ENCODE data around the gene MT1B.
"Not testable (repeated sequence)": the region's sequence is repeated elsewhere in the genome, so short reads cannot be mapped to it uniquely, and the experiment has no call there.

Gene MT1B

DNA sequence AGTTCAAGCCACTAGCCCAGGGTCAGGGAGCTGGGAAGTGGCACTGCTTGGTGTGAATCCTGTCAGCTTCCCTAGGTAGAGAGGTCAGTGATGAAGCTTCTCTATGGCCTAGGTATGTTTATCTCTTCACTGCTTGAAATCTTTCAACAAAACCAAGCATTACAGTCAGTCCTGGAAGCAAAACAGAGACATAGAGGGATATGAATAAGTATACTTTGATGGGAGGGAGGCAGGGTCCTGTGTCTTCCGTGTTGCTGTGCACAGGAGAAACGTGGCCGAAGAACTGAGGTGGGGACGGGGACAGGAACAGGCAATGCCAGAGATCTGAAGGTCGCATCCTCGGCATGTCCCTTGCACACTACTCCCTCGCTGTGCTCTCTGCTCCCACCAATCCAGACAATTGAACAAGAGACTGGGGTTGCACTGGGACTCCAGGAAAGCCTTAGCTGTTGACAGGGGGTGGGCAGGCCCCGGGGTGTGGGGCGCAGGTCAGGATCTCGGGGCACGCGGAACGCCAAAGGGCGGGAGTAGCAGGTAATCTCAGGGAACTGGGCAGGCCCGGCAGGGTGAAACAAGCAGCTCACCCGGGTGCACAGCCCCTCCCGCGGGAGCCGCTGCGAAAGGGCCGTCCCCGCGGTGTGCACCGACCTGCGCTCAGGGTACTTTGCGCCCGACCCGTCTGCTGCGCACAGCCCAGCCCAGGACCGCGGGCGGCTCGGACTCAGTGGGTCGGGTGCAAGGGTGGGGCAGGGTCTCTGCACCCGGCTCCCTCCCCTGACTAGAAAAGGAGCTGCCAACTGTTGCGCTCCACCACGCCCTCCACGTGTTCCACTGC, 17.5 kb downstream of the MT1B start, which contains the start of gene MT1H:
MT1H (plus strand) TSS at position 810 of the 835 bp plus-strand sequence. CDS start 71 bp downstream, outside the sequence.
- peak; percentile 44 to 59 for DNase-seq

DNA sequence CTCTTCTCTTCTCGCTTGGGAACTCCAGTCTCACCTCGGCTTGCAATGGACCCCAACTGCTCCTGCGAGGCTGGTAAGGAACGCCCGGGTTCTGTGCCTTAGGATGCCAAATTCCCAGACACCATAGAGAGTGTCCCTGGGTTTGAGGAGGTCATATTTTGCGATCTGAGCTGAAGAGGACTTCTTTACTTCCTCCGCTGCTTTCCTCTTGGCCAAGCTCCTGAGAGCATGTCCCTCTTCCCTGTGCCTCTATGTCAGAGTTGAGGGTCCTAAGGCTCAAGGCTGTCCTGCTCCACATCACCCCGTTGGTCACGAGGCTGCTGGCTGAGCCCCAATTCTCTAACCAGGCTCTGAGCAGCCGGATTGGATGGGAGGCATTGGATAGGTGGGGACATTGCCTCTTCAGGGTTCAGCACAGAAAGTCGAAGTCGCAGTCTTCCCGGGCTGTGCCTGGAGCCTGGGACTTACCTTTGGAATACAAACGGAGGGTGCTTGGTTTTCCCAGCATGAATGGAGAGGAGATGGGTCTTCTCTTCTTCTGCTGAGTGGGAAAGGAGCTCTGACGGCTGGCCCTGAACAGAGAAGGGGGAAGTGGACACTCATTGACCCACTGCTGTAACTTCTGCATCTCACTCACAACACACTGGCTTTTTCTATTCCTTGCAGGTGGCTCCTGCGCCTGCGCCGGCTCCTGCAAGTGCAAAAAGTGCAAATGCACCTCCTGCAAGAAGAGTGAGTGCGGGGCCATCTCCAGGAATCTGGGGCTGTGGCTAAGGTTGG, 18.3 kb downstream of the MT1B start:
- no peak for DNase-seq

DNA sequence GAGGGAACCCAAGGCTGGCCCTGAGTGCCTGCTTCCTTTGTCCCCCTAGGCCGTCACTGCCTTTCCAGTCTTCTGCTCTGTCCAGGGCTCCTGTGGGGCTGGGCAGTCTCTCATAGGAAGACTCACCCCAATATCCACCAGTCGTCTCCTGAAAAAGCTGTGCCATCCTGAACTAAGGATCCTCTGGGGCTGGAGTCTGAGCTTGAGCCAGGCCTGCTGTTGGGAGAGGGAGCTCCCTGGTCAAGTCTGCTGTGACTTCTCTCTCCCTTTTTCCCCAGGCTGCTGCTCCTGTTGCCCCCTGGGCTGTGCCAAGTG, 18.9 kb downstream of the MT1B start:
- no peak for DNase-seq

DNA sequence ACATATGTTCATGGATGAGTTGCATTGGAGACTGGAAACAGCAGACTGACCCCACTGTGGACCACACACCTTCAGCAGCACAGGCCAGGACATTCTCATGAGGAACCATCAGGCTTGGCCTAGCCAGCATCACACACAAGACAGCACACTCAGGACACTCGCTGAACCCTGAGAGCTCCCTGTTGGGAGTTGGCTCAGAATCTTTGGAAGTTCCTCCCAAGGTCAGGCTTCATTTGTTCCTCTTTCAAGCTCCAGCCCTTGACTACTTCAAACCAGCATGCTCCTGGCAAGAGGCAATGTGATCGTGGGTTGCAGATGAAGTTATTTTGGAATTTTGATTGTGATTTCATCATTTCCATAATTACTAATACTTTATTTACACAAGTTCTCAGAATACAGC, 20.0 kb downstream of the MT1B start:
- DNase-seq = not testable (repeated sequence)

DNA sequence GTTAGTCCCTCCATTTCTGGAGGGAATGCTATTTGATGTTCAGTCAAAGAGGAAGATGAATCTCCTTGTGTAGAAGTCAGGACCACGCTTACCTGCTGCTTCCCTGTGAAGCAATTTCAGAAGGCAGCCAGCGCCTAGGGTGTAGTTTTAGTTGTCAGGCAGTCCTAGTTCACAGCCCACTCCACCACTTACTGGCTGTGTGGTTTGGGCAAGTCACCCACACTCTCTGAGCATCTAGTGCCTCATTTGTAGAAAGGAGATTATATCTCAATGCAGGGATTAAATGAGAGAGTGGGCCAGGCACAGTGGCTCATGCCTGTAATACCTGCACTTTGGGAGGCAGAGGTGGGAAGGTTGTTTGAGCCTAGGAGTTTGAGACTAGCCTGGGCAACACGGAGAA, 20.5 kb downstream of the MT1B start:
- not testable (repeated sequence) for DNase-seq

DNA sequence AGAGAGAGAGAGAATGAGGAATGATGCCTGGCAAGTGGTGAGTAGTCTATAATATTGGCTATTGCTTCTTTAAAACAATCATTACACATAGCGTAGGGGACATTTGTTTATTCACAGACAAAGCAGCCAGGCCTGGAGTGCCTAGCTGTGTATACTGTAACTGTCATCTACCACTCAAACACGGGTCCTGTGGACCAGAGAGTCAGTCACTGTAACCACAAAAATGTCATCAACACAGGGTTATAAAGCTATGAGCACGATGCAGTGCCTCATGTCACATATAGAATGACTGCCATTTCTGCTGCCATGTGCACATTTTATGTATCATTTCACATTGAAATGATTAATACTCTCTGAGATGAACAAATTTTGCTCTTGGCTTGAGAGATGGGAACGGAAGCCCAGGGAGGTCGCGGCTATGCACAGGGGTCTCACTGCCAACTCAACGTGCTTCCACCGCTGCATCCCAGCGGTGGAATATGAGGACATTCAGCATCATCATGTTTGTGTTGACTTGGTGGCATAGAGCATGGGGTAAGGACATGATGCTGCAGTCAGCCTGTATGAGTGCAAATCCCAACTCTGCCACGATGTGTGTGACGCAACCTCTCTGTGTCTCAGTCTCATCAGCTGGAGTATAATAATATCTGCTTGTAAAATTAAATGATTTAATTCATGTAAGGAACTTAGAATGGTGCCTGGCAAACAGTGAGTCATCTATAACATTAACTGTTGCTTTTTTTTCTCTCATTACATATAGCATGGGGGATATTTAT, 21.3 kb downstream of the MT1B start:
- DNase-seq = no peak

DNA sequence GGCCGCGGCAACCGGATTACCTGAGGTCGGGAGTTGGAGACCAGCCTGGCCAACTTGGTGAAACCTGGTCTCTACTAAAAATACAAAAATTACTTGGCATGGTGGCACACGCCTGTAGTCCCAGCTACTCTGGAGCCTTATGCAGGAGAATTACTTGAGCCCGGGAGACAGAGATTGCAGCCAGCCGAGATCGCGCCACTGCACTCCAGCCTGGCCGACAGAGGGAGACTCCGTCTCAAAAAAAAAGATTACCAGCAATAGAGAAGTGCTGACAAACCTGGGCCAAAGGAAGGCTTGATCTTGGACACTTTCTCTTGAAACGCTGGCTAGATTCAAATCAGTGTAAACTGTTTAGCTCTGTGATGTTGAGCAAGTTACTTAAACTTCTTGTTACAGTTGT, 22.2 kb downstream of the MT1B start:
- peak in 1 of 2 experiments; percentile 44 for DNase-seq

DNA sequence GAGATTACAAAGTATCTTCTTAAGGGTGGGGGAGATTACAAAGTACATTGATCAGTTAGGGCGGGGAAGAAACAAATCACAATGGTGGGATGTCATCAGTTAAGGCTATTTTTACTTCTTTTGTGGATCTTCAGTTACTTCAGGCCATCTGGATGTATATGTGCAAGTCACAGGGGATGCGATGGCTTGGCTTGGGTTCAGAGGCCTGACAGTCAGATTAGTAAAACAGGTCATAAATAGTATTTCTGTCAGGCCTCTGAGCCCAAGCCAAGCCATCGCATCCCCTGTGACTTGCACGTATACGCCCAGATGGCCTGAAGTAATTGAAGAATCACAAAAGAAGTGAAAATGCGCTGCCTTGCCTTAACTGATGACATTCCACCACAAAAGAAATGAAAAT, 22.9 kb downstream of the MT1B start:
- DNase-seq = not testable (repeated sequence)

DNA sequence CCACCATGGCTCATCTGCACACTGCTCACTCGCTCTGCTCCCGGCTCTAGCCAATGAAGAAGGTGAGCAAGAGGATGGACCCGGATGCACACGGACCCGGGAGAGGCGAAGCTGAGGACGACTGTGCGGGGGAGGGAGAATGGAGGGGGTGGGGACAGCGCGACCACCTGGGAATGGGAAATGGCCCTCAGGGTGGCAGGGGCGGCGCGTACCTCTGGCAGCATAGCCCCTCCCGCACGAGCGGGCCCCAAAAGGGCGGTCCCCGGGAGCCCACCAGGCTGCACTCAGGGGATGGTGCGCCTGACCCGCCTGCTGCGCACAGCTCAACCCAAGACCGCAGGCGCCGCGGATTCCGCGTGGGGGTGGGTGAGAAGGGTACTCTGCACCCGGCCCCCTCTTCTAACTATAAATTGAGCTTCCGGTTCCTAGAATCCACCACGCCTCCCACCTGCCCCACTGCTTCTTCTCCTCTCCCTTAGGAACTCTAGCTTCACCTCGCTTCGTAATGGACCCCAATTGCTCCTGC, 24.1 kb downstream of the MT1B start:
- DNase-seq = peak; percentile 65 to 75

DNA sequence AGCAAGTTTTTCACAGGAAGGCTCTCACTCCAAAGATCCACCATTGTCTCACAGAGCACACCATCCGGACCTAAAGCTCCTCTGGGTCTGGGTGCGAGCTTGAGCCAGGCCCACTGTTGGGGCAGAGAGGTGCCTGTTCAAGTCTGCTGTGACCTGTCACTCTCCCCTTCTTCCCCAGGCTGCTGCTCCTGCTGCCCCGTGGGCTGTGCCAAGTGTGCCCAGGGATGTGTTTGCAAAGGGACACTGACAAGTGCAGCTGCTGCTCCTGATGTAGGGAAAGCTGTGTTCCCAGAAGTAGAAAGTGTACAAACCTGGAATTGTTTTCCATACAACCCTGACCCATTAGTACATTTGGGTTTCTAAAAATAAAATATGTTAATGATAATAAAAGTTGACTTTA, 25.8 kb downstream of the MT1B start:
- no peak for DNase-seq

DNA sequence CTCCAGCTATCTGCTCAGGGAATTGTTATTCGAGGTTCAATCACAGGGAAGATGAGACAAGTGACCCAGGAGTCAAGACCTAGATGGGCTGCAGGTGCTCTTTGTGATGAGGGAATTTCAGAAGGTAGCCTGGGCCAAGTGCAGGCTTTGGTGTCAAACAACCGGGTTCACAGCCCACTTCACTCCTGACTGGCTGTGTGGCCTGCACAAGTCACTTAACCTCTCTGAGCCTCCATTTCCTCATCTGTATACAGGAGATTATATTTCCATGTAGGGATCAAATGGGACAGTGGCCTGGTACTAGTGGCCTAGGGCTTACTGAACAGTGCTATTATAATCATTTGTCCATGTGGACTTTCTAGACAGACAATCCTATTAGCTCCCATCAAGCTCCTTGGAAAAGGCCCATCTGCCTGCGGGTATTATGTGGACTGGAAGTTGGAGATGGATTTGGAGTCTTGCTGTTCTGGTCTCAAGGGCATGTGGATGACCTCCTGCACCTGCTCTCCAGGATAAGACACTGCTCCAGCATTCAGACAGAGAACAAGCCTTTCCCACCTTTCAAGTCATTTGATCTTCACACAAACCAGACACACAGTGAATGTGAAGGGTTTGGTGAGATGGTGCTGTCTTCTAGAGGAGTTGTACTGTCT, 27.5 kb downstream of the MT1B start:
- DNase-seq = no peak

DNA sequence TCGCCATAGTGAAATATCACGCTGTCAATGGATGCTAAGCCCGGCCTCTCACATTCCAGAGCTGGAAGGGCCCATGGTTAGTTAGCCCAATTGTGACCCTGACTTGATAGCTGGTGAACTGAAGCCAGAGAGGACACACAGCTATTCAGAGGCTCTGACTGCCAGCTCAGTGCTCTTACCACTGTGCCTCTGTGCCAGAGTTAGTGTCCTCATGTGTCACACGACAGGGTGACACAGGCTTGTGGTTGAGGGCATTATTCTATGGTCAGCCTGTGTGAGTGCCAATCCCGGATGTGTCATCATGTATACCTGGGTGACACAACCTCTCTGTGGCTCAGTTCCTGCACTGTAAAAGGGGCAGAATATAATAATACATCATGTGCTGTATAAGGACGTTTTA, 28.1 kb downstream of the MT1B start:
- peak in 1 of 2 experiments; percentile 49 for DNase-seq

DNA sequence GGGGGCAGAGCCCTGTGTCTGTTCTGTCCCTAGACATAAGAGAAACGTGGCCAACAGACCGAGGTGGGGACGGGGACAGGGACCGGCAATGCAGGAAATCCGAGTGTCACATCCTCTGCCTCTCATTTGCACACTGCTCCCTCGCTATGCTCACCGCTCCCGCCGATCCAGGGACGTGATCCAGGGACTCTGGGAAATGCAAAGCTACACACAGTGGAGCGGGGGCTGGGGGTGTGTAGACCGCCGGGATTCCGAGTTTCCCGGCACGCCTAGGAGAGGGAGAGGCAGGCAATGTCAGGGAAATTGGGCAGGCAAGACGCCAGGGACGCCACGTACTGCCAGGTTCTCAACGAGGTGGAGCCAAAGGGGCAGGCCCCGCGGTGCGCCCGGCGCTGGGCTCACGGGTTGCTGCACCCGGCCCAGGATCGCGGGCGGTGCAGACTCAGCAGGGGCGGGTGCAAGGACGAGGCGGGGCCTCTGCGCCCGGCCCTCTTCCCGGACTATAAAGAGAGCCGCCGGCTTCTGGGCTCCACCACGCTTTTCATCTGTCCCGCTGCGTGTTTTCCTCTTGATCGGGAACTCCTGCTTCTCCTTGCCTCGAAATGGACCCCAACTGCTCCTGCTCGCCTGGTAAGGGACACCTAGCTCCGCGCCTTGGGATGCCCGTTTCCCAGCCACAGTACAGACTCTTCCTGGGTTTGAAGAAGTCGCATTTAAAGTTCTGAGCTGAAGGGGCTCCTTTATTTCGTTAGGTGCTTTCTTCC, 30.4 kb downstream of the MT1B start, which contains the start of gene MT1X:
MT1X (plus strand) TSS at position 532 of the 764 bp plus-strand sequence; CDS start at position 603, 71 bp downstream.
- DNase-seq = peak; percentile 93 to 95

DNA sequence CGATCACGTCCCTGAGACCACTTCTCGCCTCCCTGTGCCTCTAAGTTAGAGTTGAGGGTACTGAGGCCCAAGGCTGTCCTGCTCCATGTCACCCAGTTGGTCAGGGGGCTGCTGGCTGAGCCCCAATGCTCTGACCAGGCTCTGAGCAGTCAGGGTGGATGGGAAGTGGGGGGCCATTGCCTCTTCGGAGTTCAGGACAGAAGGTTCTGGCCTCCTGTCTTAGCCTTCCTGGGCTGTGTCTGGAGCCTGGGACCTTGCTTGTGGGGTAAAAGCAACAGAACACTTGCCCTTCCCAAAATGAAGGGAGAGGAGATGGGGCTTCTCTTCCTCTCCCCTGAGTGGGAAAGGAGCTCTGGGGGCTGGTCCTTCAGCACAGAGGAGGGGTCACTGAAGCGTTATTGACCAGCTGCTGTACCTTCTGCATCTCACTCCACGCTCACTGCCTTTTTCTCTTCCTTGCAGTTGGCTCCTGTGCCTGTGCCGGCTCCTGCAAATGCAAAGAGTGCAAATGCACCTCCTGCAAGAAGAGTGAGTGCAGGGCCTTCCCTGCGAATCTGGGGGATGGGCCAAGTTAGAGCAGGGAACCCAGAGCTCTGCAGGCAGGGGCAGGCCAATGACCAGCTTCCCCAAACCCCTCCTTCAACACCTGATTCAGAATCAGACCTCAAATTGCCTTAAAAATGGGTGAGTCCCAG, 31.2 kb downstream of the MT1B start:
- DNase-seq = no peak

DNA sequence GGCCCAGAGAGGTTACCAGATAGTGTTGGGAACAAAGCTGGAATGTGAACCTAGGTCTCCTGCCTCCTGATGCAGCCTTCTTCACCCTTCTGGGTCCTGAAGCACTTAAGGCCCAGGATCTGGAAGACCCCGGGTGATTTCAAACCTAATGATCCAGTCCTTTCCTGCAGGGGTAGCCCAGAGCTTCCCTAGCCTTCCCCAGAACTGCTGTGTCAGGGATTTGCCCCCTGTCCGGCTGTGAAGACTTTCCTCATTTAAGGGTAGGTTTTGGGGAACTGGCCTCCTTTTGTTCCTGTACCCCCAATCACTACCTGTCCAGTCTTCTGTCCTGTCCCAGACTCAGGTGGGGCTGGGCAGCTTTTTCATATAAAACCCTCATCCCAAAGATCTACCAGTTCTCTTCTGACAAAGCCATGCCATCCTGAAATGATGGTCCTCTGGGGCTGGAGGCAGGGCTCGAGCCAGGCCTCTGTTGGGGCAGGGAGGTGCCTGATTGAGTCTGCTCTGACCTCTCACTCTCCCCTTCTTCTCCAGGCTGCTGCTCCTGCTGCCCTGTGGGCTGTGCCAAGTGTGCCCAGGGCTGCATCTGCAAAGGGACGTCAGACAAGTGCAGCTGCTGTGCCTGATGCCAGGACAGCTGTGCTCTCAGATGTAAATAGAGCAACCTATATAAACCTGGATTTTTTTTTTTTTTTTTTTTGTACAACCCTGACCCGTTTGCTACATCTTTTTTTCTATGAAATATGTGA, 31.9 kb downstream of the MT1B start:
- no peak for DNase-seq

DNA sequence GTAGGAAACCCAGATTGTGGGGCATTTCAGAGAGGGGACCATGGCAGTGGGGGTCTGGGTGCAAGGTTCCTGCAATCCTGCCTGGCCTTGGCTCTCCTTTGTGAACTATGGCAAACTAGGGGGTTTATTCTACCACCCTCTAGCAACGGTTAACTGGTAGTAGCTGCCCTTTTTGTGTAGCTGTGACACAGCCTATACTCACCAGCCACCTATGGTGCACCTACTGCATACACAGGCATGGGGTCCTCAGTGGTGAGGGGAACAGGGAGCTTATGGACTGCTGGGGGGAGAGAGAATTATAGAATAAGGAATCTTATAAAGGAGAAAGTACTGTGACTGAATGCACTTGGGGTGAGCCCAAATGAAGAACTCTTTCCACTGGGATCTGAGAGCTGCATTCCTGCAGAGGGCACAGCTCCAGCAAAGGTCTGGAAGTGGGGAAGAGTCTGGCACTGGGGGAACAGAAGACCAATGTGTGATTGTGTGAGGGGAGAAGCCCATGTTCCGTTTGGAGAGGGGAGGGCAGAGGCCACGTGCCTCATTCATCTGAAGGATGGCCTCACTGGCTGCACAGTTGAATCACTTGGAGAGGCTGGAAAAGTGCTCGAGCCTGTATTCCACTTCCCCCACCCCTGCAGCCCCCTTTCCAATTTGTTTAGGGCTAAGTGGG, 32.7 kb downstream of the MT1B start:
- DNase-seq = no peak

DNA sequence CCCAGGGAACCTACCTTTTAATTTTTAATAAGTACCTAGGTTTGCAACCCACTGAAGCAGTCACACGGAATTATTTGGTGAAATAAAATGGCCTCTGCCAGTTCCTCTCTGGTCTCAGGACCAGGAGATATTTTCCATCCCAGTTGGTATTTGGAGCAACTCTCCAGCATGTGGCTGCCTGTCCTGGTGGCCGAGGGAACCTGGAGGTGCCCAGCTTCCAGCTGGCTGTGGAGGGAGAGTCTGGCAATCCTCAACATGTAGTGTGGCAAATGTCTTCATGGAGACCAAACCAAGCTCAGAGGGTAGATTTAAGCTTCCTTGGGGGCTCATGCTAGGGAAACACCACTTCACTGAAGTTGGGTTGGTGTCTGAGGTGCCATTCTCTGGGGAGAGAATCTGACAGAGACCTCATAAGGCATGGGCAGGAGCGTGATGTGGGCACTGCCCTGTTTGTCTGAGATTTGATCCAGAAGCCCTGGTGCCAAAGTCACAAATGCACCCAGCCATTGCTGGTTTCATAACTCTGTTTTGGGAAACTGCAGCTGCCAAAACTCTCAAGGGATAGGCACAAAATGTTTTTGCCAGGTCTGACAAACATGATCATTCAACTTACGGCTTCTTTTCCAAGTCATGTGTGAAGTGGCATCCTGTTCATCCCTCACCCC, 33.4 kb downstream of the MT1B start:
- DNase-seq = no peak

DNA sequence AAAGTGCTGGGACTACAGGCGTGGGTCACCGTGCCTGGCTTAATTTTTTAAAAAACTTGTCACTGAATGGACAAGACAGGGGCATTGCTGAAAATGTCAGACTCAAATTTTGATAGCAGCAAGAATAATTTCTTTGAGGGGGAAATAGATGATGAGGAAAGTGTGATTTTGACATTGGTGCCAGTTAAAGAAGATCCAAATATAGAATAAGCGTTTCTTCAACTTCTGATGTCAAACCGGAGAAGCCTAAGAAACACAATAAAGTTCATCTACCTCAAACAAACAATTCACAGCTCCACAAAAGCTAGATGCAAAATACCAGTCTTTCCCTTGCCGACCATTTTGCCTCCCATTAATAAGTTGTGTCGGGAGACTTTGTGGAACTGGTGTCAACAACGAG, 35.1 kb downstream of the MT1B start:
- DNase-seq = no peak

DNA sequence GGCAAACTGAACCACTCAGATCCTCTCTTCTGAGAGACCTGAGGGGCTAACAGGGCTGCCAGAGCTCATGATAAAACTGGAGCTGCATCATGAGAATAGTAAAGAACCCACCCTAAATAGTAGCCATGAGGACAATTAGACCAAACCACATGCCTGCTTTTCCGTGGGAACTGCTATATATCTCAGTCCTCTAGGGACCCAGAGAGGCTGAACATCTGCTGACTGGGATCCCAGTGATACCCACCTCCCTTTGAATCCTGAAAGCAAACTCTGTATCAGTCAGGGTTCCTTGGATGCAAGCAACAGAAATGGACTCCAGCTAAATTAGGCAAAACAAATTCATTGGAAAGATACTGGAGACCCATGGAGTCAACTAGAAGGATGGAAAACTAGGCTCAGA, 37.1 kb downstream of the MT1B start:
- no peak for DNase-seq
